UCSD-AML1 (cell line): Measurements from ENCODE around the gene IL19.

Experiments
- DNase-seq: peaks from one replicate; lab custom pipeline; 2025; ENCODE audit not compliant: unreplicated experiment; lab: John Stamatoyannopoulos, UW

The IL19 gene

DNA sequence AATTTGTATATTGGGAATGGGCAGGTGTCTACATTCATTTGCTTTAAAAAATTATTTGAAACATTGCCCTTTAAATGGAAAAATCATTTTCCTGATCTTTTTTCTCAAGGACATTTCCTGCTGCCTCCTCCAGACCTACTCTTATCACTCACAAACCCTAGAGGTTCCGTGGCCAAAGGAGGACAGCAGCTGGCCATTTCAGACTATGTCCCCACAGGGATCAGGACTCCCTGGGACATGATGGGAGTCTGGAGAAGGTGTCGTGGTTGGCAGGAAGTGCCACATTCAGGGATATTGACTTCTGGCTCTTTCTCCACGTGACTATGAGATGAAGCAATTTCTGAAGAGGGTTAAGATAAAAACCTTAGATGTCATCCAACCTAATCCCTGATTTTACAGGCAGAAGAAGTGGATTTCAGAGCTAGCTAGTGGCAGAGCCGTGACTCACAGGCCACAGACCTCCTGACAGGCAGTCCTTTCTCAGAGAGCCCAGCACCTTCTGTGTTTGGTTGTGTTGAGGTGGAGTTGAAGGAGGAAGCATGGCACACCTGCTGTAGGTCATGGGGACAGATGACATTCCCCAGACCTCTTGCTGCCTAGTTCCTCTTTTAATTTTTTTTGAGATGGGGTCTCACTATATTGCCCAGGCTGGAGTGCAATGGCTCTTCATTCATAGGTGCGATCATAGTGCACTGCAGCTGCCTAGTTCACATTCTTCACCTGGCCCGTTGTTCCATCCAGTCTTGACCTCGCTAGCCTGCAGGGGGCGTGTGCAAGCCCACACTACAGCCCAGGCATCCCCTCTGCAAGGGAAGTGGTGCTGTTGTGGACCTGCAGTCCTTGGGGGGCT lies 27.2 kb downstream of the IL19 start:
- DNase-seq, result no peak

DNA sequence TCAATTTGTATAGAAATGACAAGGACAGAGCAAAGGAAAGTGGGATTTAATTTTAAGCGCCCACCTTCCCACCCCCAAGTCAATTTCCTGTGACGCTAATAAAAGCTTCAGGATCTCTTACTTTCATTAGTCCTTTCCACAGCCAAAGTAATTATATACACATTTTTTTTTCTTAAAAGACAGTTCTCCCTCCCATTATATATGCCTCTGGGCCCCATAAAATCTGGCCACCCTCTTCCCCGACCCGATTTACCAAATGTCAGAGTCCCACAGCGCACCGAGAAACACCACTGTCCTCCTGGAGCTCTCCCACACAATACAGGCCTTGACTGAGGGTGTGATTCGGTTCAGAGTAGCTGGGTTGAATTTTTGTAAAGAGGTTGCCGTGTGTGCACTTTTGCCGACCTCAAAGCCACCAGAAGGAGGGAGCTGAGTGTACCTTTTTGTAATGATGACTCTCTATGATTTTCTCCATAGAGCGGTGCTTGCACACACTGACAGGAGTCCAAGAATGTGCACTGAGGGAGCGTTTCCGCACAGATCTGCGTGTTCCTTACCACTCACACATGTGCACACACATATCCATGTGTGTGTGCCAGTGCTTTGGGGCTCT lies 27.9 kb downstream of the IL19 start:
- no peak for DNase-seq

DNA sequence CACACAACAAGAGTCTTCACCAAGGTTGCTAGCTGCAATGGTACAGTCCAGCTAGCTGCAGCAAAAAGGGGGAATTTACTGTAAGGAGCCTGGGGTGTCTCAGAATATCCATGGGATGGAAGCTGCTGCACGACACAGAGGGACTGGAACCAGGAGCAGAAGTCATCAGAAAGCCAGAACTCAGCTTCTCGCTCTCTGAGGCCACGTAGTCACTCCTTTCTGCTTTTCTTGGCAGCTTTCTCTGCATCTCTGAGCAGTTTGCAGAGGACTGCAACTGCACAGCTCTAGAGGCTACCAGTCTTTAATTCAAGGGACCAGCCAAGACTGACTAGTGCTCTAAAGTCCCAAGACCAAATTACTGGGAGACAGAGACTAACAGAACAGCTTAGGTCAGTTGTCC lies 28.7 kb downstream of the IL19 start:
- no peak for DNase-seq

DNA sequence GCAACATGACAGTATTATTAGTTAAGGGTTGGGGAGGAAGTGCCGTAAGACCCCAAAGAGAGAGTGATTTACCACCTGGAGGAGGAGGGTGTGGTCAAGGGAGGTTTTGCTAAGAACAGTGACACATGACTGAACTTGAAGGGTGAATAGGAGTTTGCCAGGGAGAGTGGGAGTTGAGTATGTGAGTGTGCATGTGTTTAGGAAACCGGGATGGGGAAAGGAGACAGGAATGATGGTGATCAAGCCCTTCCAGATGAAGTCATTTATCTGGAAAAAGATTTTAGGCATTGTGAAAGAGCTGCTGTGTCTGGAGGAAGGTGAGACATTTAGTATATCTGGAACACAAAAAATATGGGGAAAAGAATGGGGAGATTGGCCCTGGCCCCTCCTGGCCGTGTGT lies 29.8 kb downstream of the IL19 start:
- no peak for DNase-seq

DNA sequence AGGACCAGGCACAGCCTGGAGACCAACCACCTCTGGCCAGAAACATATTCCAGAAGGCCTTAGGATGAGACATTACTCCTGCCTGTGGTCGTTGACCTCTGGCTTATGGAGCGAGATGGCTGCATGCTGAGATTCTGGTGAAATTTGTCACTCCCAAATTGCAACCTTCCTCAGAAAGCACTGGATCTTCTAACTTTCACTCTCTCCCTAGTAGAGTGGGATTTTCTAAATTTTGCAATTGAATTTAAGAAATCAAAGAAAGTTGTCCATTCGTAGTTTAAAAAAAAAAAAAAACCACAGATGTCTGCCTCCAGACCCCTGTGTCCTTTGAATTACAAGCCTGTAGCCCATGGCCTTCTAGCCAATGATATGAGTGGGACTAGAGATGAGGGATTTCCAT lies 30.3 kb downstream of the IL19 start:
- DNase-seq, result no peak

DNA sequence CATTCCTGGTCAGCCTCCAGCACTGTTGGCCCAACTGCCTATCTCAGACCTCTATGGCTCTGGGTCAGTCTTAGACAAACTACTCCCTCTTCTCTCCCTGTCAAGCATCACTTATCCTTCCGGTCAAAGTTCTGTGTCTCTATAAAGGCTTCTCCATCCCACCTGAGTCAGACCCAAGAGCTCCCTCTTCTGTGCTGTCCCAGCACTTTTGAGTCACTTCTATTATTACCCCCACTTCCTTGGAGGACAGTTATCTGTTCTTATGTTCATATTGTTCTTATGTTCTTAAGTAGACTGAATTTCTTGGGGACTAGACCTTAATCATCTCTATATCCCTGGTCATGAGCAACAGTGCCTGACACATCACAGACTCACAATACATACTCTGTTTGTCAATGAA lies 30.9 kb downstream of the IL19 start:
- no peak for DNase-seq

DNA sequence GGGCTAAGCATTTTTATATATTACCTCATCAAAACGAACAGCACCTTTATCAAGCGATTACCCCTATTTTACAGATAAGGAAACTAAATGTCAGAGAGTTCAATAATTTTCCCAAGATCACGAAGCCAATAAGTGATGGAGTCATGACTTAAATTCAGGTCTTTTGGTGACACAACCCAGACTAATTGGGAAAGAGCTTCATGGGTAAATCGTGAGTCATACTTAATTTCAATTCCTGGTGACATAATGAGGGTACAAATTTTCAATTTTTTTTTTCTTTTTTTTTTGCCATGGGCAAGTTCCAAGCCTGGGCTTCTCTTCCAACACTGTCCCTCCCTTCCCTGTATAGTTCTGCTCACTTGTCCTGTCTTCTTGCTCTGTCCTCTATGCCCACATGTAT lies 31.8 kb downstream of the IL19 start:
- DNase-seq, result no peak

DNA sequence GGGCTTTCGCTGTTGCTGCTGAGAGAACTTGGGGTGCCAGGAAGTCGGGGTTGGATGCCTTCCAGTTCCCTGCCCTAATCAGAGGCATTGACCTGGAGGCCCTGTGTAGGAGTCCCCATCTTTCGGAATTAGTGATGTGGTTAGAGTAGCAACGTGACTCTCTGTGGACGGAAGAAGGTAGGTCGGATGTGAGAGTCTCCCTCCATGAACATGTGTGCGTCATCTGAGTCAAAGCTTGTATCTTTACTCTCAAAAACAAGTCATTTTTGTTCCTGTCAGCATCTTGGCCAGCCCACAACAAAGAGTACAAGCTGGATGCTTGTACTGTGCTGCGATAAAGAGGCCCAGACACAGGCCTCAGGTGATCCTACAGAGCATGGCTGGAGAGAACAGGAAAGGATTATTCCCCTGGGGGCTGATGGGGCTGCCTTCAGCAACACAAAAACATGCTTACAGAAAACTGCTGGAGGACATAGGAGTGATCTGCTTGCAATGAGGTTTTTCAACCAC lies 32.7 kb downstream of the IL19 start:
- no peak for DNase-seq

DNA sequence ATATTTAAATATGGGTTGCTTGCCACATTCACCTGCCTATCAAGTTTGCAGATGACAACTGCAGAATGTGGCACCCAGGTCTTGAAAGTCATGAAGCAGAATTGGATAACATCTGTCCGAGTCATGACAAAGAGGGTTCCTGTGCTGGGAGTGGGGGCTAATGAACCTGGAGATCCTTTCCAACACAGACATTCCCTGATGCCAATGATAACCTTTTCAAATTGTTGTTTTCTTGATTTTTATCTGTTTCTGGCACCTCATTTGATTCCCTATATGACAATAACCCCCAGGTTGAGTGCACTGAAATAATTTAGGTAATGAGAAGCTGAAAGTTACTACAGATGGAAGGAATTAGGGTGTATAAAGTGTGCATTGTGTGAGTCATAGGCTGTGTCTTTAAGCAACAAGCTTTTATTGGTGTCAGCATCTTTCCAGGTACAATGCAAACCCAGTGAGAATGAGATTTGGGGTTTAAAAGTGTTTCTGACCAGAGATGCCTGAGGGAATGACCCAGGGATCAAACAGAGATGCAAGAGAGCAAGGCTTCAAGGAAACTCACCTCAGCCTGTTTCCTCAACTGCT lies 33.7 kb downstream of the IL19 start:
- no peak for DNase-seq

DNA sequence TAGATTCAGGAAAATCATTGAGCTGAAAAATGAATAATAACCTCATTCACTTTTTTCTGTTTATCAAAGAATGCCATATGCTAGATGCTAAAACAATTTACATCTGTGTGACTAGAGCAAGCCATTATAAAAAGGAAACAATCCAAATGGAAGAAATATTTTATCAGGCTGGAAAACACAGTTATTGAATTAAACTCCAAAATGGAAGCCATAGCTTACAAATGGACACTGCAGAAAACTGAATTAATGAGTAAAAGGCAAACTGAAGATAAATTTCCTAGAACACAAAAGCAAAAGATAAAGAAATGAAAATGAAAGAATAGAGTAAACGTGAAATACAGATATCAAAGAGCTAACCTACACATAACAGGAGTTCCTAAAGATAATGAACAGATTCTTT lies 34.8 kb downstream of the IL19 start:
- no peak for DNase-seq

DNA sequence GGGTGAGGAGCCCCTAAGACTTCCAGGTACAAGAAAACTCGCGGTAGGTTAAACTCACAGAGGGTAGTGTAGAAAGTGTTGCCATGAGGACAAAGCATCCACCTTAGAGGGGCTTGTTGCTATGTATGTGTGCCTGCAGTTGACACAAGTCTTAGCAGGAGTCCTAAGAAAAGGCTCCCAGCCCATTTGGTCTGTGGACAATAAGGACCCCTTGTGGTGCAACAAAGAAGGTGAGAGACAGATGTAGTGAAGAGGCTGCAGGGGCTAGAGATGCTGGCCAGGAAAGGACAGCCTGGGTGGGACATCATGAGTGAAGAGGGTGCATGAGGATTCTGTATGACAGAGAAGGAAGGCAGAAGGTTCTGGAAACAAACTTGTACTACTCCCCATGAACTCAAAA lies 38.0 kb downstream of the IL19 start:
- no peak for DNase-seq

DNA sequence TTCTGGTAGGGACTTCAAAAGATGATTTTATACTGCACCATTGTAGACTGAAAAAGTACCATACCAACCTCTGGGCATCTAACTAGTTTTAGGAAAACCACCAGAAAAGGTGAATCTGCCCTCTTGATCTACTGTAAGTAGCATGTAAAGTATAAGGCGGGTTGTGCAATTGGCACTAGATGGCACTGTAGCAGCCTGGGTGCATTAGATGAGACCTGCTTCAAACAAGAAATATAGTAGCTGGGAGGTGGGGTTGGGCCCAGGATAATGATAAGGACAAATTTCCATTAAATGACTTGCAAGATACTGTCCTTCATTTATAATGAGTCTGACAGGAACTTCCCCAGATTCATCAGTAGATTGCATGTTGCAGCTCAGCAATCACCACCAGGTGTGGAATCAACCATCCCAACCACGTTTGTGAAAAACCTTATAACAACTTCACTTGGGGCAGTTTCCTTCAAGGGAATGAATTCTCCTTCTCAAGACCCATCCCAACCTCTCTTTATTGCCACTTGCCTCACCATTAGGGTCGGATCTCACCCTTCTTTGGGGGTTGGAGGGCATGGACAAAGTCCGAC lies 39.0 kb downstream of the IL19 start:
- DNase-seq, result no peak

DNA sequence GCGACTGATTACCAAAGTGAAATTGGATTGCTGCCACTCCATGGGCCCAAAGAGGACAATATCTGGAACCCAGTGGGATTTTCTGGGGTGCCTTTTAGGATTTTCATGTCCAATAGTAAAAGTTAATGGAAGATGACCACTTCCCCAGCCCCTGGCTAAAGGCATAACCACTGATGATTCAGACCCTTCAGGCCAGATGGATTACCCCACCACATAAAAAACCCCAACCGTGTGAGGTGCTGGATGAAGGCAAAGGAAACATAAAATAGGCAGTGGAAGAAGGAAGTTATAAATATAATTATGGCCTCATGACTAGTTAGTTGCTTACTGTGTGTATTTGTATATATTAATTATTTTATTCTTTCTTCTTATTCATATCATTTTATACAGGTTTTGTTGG lies 41.9 kb downstream of the IL19 start:
- DNase-seq, result no peak

DNA sequence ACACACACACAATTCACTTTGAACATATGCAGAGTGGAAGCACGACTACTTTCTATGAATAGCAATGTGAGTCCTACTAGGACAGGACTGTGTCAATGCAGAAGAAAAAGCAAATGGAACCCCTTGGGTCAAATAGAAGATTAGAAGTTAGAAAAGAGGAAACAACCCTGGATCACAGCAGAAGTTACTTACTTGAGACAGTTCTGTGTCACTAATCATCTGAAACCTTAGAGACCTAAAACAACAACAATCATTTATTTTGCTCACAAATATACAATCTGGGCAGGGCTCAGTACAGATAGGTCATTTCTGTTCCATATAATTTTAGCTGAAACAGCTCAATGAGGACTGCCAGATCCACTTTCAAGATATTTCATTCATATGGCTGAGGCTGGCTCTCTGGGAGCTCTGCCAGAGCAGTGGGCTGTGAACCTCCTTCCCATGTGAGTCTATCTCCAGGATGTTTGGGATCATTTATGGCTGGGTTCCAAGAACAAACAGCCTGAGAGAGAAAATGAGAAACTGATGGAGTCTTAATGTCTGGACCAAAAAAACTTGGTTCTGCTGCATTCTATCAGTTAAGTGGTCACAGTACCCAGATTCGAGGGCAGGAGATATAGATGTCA lies 44.3 kb downstream of the IL19 start:
- no peak for DNase-seq

DNA sequence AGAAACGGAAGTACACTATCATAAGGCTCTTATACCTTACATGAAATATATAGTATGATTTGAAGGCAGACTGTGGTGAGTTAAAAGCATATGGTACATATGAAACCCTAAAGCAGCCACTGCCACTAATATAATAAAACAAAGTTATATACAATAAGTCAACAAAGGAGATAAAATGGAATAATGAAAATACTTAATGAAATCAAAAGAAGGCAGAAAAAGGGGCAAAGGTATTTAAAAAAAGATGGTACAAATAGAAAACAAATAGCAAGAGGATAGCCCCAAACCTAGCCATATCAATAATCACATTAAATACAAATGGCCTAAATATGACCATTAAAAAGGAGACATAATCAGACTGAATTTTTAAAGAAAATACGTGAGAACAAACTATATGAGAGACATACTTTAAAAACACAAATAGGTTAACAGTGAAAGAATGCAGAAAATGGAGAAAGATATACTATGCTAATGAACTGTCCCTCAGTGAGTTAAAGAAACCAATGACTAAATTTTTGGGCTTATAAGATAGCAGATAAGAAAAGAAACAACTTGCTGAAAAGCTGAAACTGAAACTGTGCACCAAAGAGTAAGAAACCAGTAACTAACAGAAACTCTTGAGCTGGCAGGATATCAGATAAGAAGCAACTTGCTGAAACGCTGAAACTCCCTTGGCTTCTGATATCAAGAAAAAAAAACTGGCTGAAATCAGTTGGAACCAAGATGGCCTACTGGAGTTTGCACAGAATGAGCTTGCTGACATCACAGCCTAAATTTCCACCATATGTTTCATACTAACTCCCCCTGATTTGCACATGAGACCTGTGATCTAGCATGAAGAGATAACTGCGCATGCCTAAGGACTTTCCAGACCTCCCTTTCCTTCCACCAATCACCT lies 46.1 kb downstream of the IL19 start:
- no peak for DNase-seq

DNA sequence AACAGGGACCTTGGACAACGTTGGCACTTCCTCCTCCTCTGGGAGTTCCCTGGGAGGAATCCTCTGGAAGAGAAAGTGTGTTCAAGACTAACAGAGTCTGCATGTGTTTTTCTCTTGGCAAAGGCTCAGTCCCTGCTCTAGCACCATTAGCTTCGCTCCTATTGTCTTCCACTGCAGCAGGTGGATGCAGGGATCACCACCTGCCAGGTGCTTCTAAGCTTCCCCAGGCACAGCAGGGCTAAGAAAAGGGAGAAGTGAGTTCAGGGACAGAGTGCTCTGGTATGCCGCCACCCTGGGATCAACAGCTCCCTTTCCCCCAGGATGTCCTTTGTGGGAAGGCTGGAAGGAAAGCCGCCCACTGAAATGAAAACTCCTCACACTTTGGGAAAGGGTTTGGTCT lies 50.9 kb downstream of the IL19 start:
- no peak for DNase-seq

DNA sequence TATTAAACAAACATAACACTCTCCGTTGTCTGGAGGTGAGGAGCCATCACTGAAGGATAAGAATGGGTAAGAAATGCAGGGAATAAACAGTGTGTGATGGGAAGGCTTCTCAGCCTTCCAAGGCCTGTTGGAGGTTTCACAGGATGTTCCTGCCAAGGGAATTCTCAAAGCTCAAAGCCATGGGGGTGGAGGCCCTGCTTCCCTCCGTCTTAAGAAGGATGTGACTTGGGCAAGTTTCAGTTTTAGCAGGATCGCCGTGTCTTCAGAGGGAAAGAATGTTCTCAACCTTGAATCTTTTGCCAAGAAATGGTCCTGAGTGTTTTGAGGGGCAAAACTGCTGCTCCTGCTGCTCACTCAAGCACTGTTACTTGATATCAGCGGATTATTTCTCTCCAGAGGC lies 53.2 kb downstream of the IL19 start:
- no peak for DNase-seq

DNA sequence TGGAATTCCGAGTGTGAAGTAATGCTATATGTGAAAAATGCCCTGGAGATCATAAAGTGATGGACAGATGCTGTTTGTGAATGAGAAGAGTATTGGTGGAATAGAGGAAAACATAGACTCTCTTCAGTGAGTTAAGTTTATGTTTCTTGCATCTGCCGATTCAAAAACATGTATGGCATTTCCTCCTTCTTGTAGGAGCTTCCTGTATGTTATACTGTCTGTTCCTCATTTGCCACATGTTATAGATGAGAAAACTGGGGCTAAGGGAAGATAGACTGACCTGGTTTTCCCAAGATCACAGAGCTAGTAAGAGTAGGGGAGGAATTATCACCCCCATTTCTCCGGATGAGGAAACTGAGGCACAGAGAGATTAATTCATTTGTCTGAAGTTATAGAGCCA lies 53.8 kb downstream of the IL19 start:
- DNase-seq, result no peak

DNA sequence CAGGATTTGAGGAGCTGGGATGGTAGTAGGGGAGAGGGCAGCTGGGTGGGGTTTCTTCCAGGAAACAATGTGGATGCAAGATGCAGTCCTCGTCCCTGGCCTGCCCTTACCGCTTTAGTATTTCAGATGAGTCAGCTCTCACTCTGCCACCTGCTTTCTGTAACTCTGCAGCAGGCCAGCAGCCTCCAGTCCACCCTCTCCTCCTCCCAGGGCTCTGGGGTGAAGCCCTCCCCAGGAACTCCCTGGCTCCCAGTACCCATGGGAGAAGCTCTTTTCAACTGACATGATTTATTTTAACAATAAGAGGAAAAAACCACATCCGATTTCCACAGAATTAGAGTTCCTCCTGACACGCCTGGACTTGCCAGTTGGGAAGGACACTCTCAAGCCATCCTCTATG lies 55.8 kb downstream of the IL19 start:
- DNase-seq, result no peak

DNA sequence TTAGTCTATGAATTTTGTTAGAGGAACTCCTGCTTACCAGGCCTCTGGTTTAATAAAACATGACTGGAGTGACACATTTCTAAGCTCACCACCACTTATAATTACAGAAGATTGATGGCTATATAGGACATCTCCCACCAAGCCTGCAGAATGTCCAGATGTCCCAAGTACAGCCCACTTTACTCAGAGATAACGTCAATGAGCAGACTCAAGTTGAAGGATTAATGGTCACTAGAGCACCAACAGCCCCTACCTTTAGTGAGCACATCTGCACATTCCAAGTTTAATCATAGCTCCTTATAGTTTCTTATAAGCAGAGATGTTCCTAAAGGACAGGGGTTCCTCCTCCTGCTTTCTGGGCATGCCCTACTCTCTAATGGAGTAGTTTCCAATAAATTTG lies 57.5 kb downstream of the IL19 start:
- DNase-seq, result no peak

DNA sequence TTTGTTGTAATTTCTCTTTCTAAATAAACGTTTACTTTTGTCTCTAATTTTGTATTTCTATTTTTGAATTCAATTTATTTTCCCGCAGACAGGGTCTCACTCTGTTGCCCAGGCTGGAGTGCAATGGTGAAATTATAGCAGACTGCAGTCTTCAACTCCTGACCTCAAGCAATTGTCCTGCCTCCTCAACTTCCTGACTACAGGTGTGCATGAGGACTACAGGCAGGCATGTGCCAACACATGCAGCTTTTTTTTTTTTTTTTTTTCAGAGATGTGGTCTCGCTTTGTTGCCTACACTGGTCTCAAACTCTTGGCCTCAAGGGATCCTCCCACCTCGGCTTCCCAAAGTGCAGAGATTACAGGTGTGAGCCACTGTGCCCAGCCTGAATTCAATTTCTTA lies 58.2 kb downstream of the IL19 start:
- DNase-seq, result no peak
